Forelimb muscle (tissue), 1 donor: Measurements from ENCODE around the gene NFE2L2. TPM values are rescaled to one million over a fixed set of nuclear protein-coding genes. Genes with fewer than 3 reads are reported as not detected.
"Not testable (repeated sequence)": the region's sequence is repeated elsewhere in the genome, so short reads cannot be mapped to it uniquely, and the experiment has no call there.

Source experiments
- DNase-seq: peaks from one replicate; pipeline ENCODE4 v3.0.0-alpha.2; 2013; ENCODE audit warnings: low read depth
- polyA plus RNA-seq: library from polyadenylated mRNA; unstranded; fragments of 120-200 nt; gene quantifications from one replicate; pipeline ENCODE4 v1.2.1, GENCODE V29; 2013; ENCODE audit not compliant: insufficient read length

Gene NFE2L2
- polyA plus RNA-seq, 1 donor = 55.0 TPM

- DNase-seq = no peak
These were observed 7.1 kb downstream of the NFE2L2 start for GRCh38 chr2:177257471-177257870.

DNA sequence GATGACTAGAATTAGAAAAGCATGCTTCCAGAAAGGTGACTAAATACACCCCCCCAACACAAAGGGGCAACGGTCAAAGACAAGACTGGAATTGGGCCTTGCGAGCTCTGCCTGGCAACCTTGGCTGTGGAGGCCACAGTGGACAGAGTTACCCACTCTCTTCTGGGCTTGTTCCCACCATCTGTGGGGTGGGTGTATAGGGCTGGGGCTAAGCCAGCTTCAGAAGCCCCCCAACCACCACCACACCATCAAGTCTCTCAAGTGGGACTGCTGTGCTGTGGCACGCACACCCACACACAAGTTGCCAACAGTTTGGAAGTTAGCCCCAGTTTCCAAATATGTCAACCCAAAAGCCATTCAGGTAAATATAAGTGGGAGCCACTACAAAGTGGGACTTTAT is 7.8 kb downstream of the NFE2L2 start:
- DNase-seq = no peak

- DNase-seq = no peak
These were observed 8.5 kb downstream of the NFE2L2 start for GRCh38 chr2:177256026-177256425.

DNA sequence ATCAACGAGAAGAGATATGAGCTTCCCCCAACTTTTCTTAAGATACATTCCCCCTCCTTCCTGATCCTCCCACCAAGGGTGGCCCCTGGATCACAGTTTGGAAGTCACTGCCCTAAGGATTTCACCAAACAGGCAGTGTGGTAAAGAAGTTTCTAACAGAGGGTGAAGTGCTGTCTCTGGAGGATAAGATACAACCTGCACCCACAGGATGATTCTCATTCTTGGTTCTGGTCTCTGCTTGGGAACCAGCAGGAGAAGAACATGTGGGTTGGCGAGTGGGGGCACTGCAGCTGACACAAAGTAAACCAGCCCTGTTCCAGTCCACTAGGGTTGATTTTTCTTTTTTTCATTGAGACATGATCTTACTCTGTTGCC is 9.3 kb downstream of the NFE2L2 start:
- DNase-seq = no peak

DNA sequence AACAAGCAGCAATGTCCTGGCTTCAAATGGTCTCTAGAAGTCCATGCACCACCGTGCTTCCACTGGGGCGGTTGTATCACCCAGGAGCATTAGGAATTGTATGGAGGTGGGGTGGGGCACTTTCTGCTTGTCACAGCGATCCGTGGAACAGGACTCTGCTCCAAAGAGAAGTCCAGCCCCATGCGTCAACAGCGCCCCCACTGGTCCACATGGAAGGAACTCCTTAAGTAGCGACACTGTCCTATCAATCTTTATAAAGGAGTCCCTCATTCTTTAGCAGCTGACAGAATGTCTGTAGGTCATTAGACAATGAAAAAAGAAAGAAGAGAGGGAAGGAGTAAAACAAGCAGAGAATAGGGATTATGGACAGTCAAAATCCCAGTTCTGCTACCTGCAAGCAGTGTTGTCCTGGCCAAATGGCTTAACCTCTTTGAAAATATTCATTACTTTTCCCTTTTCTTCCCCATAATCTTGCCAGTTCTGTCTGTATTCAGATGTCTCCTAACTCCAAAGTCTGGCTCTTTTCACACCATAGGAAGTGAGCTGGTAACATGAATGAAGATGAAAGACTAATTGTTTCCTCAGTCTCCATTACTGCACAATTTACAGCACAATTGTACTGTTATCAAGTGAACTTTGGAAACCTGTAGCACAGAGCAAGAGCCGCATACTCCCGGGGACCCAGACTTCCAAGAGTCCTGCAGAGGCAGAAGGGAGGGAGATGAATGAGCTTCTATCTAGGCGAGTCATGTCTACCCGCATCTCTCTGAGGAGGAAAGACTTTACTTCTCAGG is 9.9 kb downstream of the NFE2L2 start:
- DNase-seq = no peak

GRCh38 chr2:177253704-177254103 is 10.8 kb downstream of the NFE2L2 start:
- DNase-seq = no peak

GRCh38 chr2:177252808-177253531 is 11.6 kb downstream of the NFE2L2 start:
- DNase-seq = no peak

GRCh38 chr2:177251165-177251542 is 13.4 kb downstream of the NFE2L2 start:
- no peak for DNase-seq

DNA sequence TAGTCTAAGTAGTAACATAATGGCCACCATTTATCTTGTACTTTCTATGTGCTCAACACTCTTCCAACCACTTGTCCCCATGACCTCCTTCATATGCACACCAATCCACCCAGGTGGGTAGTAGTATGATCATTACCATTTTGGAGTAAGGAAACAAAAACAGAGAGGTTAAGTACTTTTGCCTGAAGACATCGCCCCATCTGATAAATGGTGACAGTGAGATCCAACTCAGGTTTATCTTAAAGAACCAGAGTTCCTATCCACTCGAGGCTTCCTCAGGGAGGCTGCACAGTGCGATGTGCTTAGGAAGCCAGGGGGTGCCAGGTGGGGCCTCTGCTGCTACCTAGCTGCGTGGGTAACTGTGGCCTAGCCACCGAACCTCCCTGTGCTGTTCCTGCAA is 14.1 kb downstream of the NFE2L2 start:
- no peak for DNase-seq

- no peak for DNase-seq
These were observed 15.5 kb downstream of the NFE2L2 start for GRCh38 chr2:177249038-177249437.

DNA sequence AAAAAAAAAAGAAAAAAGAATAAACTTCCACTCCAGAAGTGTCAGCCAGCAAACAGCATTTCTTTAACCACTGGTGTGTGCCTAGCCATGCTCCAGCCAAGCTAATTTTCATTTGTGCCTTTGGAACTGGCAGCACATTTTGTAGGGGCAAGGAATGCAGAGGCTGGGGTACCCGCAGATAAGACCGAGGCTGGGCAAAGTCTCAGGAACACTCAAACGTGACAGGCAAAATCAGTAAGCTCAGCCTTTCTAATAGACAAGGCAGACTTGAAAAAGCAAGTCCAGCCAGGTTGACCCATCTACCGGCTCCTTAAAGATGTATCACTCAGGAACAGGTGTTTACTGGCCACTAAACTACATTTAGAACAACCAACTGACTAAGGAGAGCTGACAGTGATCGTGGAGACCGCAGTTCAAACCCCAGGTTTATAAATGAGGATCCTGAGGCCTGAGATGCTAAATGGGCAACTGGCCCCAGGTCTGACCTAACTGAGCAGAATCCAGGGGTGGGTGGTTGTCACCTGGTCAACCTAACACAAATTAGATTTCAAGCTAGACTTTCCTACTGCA is 16.7 kb downstream of the NFE2L2 start:
- DNase-seq = no peak

GRCh38 chr2:177246523-177247030 is 17.9 kb downstream of the NFE2L2 start:
- DNase-seq = not testable (repeated sequence)

- DNase-seq = no peak
These were observed 18.5 kb downstream of the NFE2L2 start for GRCh38 chr2:177246000-177246399.

DNA sequence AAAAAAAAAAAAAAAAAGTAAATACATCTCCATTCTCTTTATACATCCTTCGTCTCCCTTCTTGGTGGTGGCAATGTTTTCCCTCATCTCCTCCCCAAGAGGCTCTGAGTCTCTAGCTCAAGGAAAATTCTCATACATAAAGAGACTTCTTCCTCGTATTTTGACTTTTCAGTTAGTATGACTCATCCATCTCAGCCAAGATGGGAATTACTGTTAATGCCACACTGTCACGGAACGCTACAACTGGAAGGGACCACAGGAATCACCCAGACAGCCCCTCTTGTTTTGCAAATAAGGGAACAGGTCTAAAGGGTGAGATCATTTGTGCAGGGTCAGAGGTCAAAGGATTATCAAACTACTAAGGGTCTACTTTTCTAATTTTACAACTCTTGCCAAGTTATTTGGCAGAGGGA is 19.5 kb downstream of the NFE2L2 start:
- DNase-seq = no peak

DNA sequence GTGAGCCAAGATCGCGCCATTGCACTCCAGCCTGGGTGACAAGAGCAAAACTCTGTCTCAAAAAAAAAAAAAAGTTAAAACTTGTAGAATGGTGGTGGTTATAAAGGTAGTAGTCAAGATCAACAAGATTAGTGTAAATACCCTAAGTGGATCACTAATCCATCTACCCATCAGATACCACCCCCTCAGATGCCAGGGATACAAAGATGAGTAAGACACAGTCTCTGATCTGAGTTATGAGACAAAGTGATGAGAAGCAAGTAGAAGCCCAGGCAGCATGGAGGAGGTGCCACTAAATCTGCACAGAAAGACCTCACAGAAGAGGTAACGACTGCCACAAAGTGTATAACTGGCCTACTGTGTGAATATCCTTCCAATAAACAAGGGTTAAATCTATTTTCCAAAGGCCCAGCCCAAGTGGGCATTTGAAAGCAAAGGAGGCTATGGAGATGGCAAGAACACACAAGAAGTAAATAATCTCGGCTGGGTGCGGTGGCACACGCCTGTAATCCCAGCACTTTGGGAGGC is 20.2 kb downstream of the NFE2L2 start:
- no peak for DNase-seq

DNA sequence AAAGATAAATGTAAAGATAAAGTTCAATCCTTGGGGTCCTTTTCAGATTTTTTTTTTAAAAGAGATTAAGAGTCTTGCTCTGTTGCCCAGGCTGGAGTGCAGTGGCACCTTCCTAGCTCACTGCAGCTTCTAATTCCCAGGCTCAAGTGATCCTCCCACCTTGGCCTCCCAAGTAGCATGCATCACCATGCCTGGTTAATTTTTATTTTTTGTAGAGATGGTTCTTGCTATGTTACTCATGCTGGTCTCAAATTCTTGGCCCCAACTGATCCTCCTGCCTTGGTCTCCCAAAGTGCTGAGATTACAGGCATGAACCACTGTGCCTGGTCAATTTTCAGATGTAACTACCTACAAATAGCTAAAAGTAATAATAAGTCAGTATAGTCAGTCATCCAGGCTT is 21.1 kb downstream of the NFE2L2 start:
- no peak for DNase-seq

DNA sequence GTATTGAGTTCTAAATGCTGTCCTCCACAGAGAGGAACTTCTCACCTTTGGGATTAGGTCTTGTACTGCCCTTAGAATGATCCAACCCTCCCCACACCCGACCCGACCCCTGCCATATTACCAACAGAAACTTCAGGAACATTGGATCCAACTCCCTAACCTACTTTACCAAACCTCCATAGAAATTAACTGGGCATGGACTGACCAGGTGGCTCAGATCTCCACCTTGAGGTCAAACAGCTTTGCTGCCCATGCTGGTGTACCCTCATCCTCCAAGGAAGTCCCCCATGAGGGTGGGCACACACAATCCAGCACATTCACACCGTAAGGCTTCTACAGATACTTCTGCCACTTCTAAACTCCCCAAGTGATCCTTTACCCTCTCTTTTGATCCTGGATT is 21.5 kb downstream of the NFE2L2 start:
- no peak for DNase-seq

DNA sequence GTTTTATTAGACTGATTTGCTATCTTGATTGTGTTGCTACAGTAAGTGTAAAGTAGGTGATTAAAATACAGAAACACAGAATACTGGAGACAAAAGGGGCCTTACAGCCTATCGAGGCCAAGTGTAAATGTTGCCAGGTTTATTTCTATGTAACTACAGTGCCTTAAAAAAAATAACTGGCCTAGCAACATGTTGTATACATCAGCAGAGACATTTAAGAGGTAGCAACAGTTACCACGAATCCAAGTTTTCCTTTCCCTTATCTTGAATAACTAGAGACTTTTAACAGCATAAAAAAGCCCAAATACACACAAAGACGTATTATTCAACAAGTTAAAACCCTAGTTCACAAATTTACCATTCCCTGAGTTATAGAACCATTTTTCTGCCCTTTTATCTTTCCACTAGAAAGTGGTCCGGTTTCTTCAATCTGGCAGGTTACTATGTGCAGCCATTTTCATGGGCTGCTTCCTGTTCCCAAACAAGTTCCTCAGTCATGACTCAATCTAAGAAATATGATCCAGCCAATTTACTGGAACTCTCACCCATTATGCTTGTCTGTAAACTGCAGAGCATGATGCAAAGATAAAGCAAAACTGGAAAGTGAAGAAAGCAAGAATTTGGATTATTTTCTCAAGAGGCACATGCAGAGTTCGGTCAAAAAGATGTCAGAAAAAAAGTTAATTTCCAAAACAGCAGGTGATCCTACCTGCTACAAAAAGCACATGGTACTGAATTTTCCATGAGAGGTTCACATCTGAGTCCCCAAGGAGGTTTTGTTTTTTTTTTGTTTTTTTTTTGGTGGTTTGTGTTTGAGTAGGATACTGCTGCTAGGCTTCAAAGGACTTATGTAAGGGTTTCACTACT is 22.2 kb downstream of the NFE2L2 start:
- DNase-seq = peak; percentile 67

- DNase-seq = no peak
These were observed 22.8 kb downstream of the NFE2L2 start for GRCh38 chr2:177241711-177242120.

DNA sequence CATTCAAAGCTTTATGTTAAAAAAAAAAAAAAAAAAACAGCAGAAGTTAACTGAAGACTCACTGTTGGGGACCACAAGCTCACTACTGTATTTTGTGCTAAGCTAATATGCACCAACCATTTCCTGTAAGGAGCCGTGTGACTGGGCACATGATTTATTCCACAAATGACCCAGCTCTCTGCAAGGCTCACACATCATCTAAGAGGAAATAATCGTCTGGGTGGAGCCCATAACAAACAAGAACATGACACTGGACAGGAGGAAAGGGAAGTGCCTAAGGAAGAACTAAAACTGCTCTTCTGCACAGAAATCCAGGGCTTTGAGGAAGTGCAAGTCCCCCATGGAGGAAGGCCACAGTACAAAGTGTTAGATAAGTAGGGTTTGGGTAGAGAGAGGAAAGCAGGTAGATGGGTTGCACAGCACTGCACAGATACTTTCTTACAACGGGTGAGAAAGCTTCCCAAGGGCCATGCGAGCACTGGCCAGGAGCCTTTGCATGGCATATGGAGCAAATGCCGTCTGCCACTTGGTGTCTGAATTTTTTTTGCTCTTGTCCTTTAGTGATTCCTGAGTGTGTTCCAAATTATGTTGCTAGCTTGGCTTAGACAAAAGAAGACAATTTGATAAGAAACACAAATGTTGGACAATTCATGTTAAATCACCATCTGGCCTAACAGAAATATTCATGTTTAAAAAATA is 24.4 kb downstream of the NFE2L2 start:
- no peak for DNase-seq

GRCh38 chr2:177239053-177239452 is 25.5 kb downstream of the NFE2L2 start:
- no peak for DNase-seq
